IPS DF 6.9 (cell line): Measurements from ENCODE around the gene ECI1.

Experiments used
- DNase-seq: peaks from one replicate; pipeline ENCODE4 v3.0.0-alpha.2; 2013; ENCODE audit warnings: low read depth, low spot score
- H3K27ac ChIP-seq: one replicate; pipeline ENCODE4 v1.5.1; 2013; ENCODE audit warnings: low read length, control low read depth
- H3K27me3 ChIP-seq: 2 replicates; pipeline ENCODE4 v1.6.1; 2013; ENCODE audit warnings: mild to moderate bottlenecking, low read length; ENCODE audit not compliant: control insufficient read depth, insufficient read depth
- H3K36me3 ChIP-seq: 2 replicates; pipeline ENCODE4 v1.6.1; 2013; ENCODE audit warnings: low read length; ENCODE audit not compliant: control insufficient read depth, insufficient read depth
- H3K4me1 ChIP-seq: 2 replicates; pipeline ENCODE4 v1.6.1; 2013; ENCODE audit warnings: low read length; ENCODE audit not compliant: control insufficient read depth, insufficient read depth
- H3K4me3 ChIP-seq: 2 replicates; pipeline ENCODE4 v1.5.1; 2013; ENCODE audit warnings: mild to moderate bottlenecking, low read length
- H3K9me3 ChIP-seq: 2 replicates; pipeline ENCODE4 v1.6.1; 2013; ENCODE audit warnings: low read length, inconsistent platforms; ENCODE audit not compliant: control insufficient read depth, insufficient read depth
- WGBS: extraction: QIAGEN DNeasy Blood & Tissue Kit; methylation state at CpG from one replicate; pipeline ENCODE4 v1.1.7; 2013; ENCODE audit warnings: mixed read lengths, missing lambda C conversion rate; ENCODE audit not compliant: insufficient read length, insufficient coverage; 5-methylcytosine and 5-hydroxymethylcytosine counted together

ECI1 gene

GRCh38 chr16:2278956-2279800, 27.8 kb upstream of the ECI1 start:
- H3K27me3 ChIP-seq: no peaks in the 10 kb centered on the region
- WGBS: no CpG with 5 or more reads among the region's 26 CpGs
- peaks cover 1% of the 10 kb centered on the region; the same call in 1 of the 2 replicates for H3K4me1 ChIP-seq
- no peaks in the 10 kb centered on the region for H3K9me3 ChIP-seq
- no peaks in the 10 kb centered on the region; the same call in 1 of the 2 replicates for H3K36me3 ChIP-seq
- no peak overlapping the region for H3K27ac ChIP-seq
- no peak for DNase-seq
- H3K4me3 ChIP-seq: no peak overlapping the region

GRCh38 chr16:2278272-2278608, 26.9 kb upstream of the ECI1 start:
- no peak overlapping the region for H3K4me3 ChIP-seq
- peaks cover 1% of the 10 kb centered on the region; the same call in 1 of the 2 replicates for H3K4me1 ChIP-seq
- no peak overlapping the region for H3K27ac ChIP-seq
- H3K9me3 ChIP-seq: no peaks in the 10 kb centered on the region
- DNase-seq: no peak
- WGBS: no CpG with 5 or more reads among the region's 14 CpGs
- no peaks in the 10 kb centered on the region; the same call in 1 of the 2 replicates for H3K36me3 ChIP-seq
- no peaks in the 10 kb centered on the region for H3K27me3 ChIP-seq

GRCh38 chr16:2277466-2278271, 26.3 kb upstream of the ECI1 start:
- no peak overlapping the region for H3K27ac ChIP-seq
- H3K27me3 ChIP-seq: no peaks in the 10 kb centered on the region
- no peak for DNase-seq
- H3K4me1 ChIP-seq: peaks cover 1% of the 10 kb centered on the region; the same call in 1 of the 2 replicates
- WGBS: no CpG with 5 or more reads among the region's 25 CpGs
- H3K36me3 ChIP-seq: no peaks in the 10 kb centered on the region; the same call in 1 of the 2 replicates
- H3K9me3 ChIP-seq: no peaks in the 10 kb centered on the region
- no peak overlapping the region for H3K4me3 ChIP-seq

GRCh38 chr16:2276368-2277195, 25.2 kb upstream of the ECI1 start:
- Histone ChIP-seq H3K4me1 (peaks cover 1% of the 10 kb centered on the region; the same call in 1 of the 2 replicates), H3K27me3 (no peaks in the 10 kb centered on the region), H3K9me3 (no peaks in the 10 kb centered on the region), H3K27ac (no peak overlapping the region), H3K36me3 (no peaks in the 10 kb centered on the region; the same call in 1 of the 2 replicates), H3K4me3 (no peak overlapping the region)
- DNase-seq: no peak
- no CpG with 5 or more reads among the region's 26 CpGs for WGBS

- H3K27me3 ChIP-seq: no peaks in the 10 kb centered on the region
- no peak overlapping the region for H3K27ac ChIP-seq
- H3K4me1 ChIP-seq: peaks cover 1% of the 10 kb centered on the region; the same call in 1 of the 2 replicates
- WGBS: no CpG with 5 or more reads among the region's 30 CpGs
- H3K4me3 ChIP-seq: no peak overlapping the region
- no peaks in the 10 kb centered on the region for H3K9me3 ChIP-seq
- H3K36me3 ChIP-seq: no peaks in the 10 kb centered on the region; the same call in 1 of the 2 replicates
- no peak for DNase-seq
These were observed 24.3 kb upstream of the ECI1 start for GRCh38 chr16:2275476-2276367.

- Histone ChIP-seq H3K27me3 (no peaks in the 10 kb centered on the region), H3K4me1 (peaks cover 1% of the 10 kb centered on the region; the same call in 1 of the 2 replicates), H3K9me3 (no peaks in the 10 kb centered on the region), H3K4me3 (no peak overlapping the region), H3K27ac (no peak overlapping the region), H3K36me3 (no peaks in the 10 kb centered on the region; the same call in 1 of the 2 replicates)
- DNase-seq: no peak
- WGBS: no CpG with 5 or more reads among the region's 10 CpGs
These were observed 22.5 kb upstream of the ECI1 start for GRCh38 chr16:2273931-2274330.

GRCh38 chr16:2273484-2273883, 22.1 kb upstream of the ECI1 start:
- Histone ChIP-seq H3K4me3 (no peak overlapping the region), H3K27ac (no peak overlapping the region), H3K27me3 (no peaks in the 10 kb centered on the region), H3K9me3 (no peaks in the 10 kb centered on the region), H3K36me3 (no peaks in the 10 kb centered on the region; the same call in 1 of the 2 replicates), H3K4me1 (peaks cover 1% of the 10 kb centered on the region; the same call in 1 of the 2 replicates)
- no peak for DNase-seq
- no CpG with 5 or more reads among the region's 16 CpGs for WGBS

- H3K36me3 ChIP-seq: no peaks in the 10 kb centered on the region; the same call in 1 of the 2 replicates
- H3K4me3 ChIP-seq: no peak overlapping the region
- H3K27me3 ChIP-seq: no peaks in the 10 kb centered on the region
- DNase-seq: no peak
- no peak overlapping the region for H3K27ac ChIP-seq
- no CpG with 5 or more reads among the region's 14 CpGs for WGBS
- no peaks in the 10 kb centered on the region for H3K4me1 ChIP-seq
- no peaks in the 10 kb centered on the region for H3K9me3 ChIP-seq
These were observed 20.6 kb upstream of the ECI1 start for GRCh38 chr16:2271848-2272461.
